Osteocyte (in vitro differentiated cells): ENCODE results near the gene MYRIP. TPM values are rescaled to one million over a fixed set of nuclear protein-coding genes. Genes with fewer than 3 reads are reported as not detected.

Experiments
- DNase-seq: peaks from one replicate; pipeline ENCODE4 v3.0.0; 2021; ENCODE audit warnings: mixed read lengths; ENCODE audit not compliant: unreplicated experiment; ENCODE audit errors: extremely low spot score
- H3K27ac Mint-ChIP-seq: one replicate; pipeline ENCODE4 v1.8.0; 2021; ENCODE audit warnings: mild to moderate bottlenecking, mixed read lengths; ENCODE audit not compliant: unreplicated experiment
- H3K27me3 Mint-ChIP-seq: one replicate; pipeline ENCODE4 v1.8.0; 2021; ENCODE audit warnings: mixed read lengths; ENCODE audit not compliant: unreplicated experiment
- H3K36me3 Mint-ChIP-seq: one replicate; pipeline ENCODE4 v1.8.0; 2021; ENCODE audit warnings: mixed read lengths; ENCODE audit not compliant: unreplicated experiment
- H3K4me1 Mint-ChIP-seq: one replicate; pipeline ENCODE4 v1.8.0; 2021; ENCODE audit warnings: mixed read lengths; ENCODE audit not compliant: unreplicated experiment
- H3K4me3 Mint-ChIP-seq: one replicate; pipeline ENCODE4 v1.8.0; 2021; ENCODE audit warnings: mild to moderate bottlenecking, moderate library complexity, mixed read lengths; ENCODE audit not compliant: unreplicated experiment
- H3K9me3 Mint-ChIP-seq: one replicate; pipeline ENCODE4 v1.8.0; 2021; ENCODE audit warnings: mixed read lengths; ENCODE audit not compliant: unreplicated experiment
- CTCF ChIP-seq: fragments of 200-600 bp; sonication (generic); IDR thresholded peaks from 2 replicates; pipeline ENCODE4 v1.5.0; 2021; ENCODE audit warnings: antibody characterized with exemption, mild to moderate bottlenecking, moderate library complexity
- total RNA-seq: library from RNA; stranded (reverse); gene quantifications from 2 replicates; pipeline ENCODE4 v1.2.1, GENCODE V29; 2021

Gene MYRIP
- total RNA-seq, 1 donor from 2014 or later: 0.62 TPM

GRCh38 chr3:40137591-40138295, 328.3 kb downstream of the MYRIP start:
- peaks cover 8% of the 10 kb centered on the region for H3K9me3 Mint-ChIP-seq
- H3K27ac Mint-ChIP-seq: no peak overlapping the region
- H3K27me3 Mint-ChIP-seq: peaks cover 8% of the 10 kb centered on the region
- no peak for TF ChIP-seq CTCF
- no peak for DNase-seq
- H3K4me3 Mint-ChIP-seq: no peak overlapping the region
- no peaks in the 10 kb centered on the region for H3K36me3 Mint-ChIP-seq
- H3K4me1 Mint-ChIP-seq: no peaks in the 10 kb centered on the region

GRCh38 chr3:40143283-40144090, 334.1 kb downstream of the MYRIP start:
- Mint-ChIP-seq H3K4me1 (peaks cover 2% of the 10 kb centered on the region), H3K27ac (no peak overlapping the region), H3K27me3 (peaks cover 22% of the 10 kb centered on the region), H3K36me3 (no peaks in the 10 kb centered on the region), H3K4me3 (no peak overlapping the region), H3K9me3 (no peaks in the 10 kb centered on the region)
- TF ChIP-seq CTCF: no peak
- no peak for DNase-seq

GRCh38 chr3:40148827-40149226, 339.4 kb downstream of the MYRIP start:
- H3K36me3 Mint-ChIP-seq: no peaks in the 10 kb centered on the region
- no peak overlapping the region for H3K4me3 Mint-ChIP-seq
- H3K27me3 Mint-ChIP-seq: peaks cover 24% of the 10 kb centered on the region
- DNase-seq: no peak
- TF ChIP-seq CTCF: no peak
- no peaks in the 10 kb centered on the region for H3K9me3 Mint-ChIP-seq
- H3K27ac Mint-ChIP-seq: no peak overlapping the region
- peaks cover 2% of the 10 kb centered on the region for H3K4me1 Mint-ChIP-seq

- peaks cover 12% of the 10 kb centered on the region for H3K27me3 Mint-ChIP-seq
- H3K27ac Mint-ChIP-seq: no peak overlapping the region
- H3K36me3 Mint-ChIP-seq: no peaks in the 10 kb centered on the region
- no peak for TF ChIP-seq CTCF
- no peak for DNase-seq
- no peaks in the 10 kb centered on the region for H3K4me1 Mint-ChIP-seq
- H3K9me3 Mint-ChIP-seq: no peaks in the 10 kb centered on the region
- no peak overlapping the region for H3K4me3 Mint-ChIP-seq
Measured at GRCh38 chr3:40152482-40153133, 343.2 kb downstream of the MYRIP start.

GRCh38 chr3:40160933-40161332, 351.5 kb downstream of the MYRIP start:
- no peak overlapping the region for H3K27ac Mint-ChIP-seq
- no peak for TF ChIP-seq CTCF
- no peak for DNase-seq
- no peaks in the 10 kb centered on the region for H3K36me3 Mint-ChIP-seq
- H3K9me3 Mint-ChIP-seq: peaks cover 8% of the 10 kb centered on the region
- H3K4me1 Mint-ChIP-seq: no peaks in the 10 kb centered on the region
- H3K4me3 Mint-ChIP-seq: no peak overlapping the region
- H3K27me3 Mint-ChIP-seq: no peaks in the 10 kb centered on the region
